Activated T-cell treated with anti-CD3 and anti-CD28 coated beads, Interleukin-2, amount 50 U/mL, for 72 hours (primary cell): ENCODE data around the gene WDR13. TPM values are rescaled to one million over a fixed set of nuclear protein-coding genes. Genes with fewer than 3 reads are reported as not detected.
A peak's percentile ranks its signal among the peaks of the same experiment; 100 is the strongest.
"Not testable (repeated sequence)": the region's sequence is repeated elsewhere in the genome, so short reads cannot be mapped to it uniquely, and the experiment has no call there.

Experiments
- ATAC-seq, 2 donors: fragments of 150-1000 bp; cut with Tn5 transposase; replicated peaks in 1 of 2; 2 replicates each; pipeline ENCODE4 v1.10.0; 2021; ENCODE audit warnings: moderate library complexity in 2 of 2, mild to moderate bottlenecking in 1 of 2
- DNase-seq, 2 donors: peaks; one replicate each; pipeline ENCODE4 v3.0.0; 2021 to 2022; ENCODE audit warnings: mixed read lengths in 1 of 2
- H3K27ac Mint-ChIP-seq: one replicate; pipeline ENCODE4 v1.8.0; 2022; ENCODE audit warnings: mild to moderate bottlenecking, moderate library complexity, mixed read lengths
- H3K27me3 Mint-ChIP-seq: one replicate; pipeline ENCODE4 v1.8.0; 2022; ENCODE audit warnings: low read depth, mixed read lengths
- H3K36me3 Mint-ChIP-seq, 2 donors: one replicate each; pipeline ENCODE4 v1.8.0; 2022; ENCODE audit warnings: mixed read lengths in 2 of 2, mild to moderate bottlenecking in 1 of 2; ENCODE audit not compliant: insufficient read depth in 2 of 2
- H3K4me1 Mint-ChIP-seq: one replicate; pipeline ENCODE4 v1.8.0; 2022; ENCODE audit warnings: low read depth, mixed read lengths
- H3K4me3 Mint-ChIP-seq, 2 donors: one replicate each; pipeline ENCODE4 v1.8.0; 2022; ENCODE audit warnings: mild to moderate bottlenecking in 2 of 2, mixed read lengths in 2 of 2, moderate library complexity in 2 of 2
- H3K9me3 Mint-ChIP-seq, 2 donors: one replicate each; pipeline ENCODE4 v1.8.0; 2022; ENCODE audit warnings: mixed read lengths in 2 of 2
- total RNA-seq, 2 donors: library from RNA; stranded (reverse); gene quantifications; one replicate each; pipeline ENCODE4 v1.2.3, GENCODE V29; 2022

The WDR13 gene
- total RNA-seq, result 10 to 100 TPM; 55.7 to 59.9 TPM

- Mint-ChIP-seq H3K4me1 (peaks cover 14% of the 10 kb centered on the region), H3K27ac (peak within 1 kb of the TSS; percentile 98), H3K4me3 (peak within 1 kb of the TSS; percentile 87 to 94), H3K9me3 (no peaks in the 10 kb centered on the region), H3K36me3 (peaks cover 0 to 2% of the 10 kb centered on the region in 2 donors), H3K27me3 (no peaks in the 10 kb centered on the region)
- peak; percentile 87 to 90 for DNase-seq
- ATAC-seq, result peak; percentile 93
These were observed at the start of gene WDR13 for GRCh38 chrX:48597353-48598264. TSS of gene WDR13 (plus strand) at chrX:48597492. CDS start at chrX:48597997, 505 bp downstream.

GRCh38 chrX:48548871-48549270, 48.4 kb upstream of the WDR13 start:
- no peak overlapping the region for H3K4me3 Mint-ChIP-seq
- no peaks in the 10 kb centered on the region for H3K9me3 Mint-ChIP-seq

GRCh38 chrX:48555731-48556325, 41.5 kb upstream of the WDR13 start:
- not testable (repeated sequence) for H3K36me3 Mint-ChIP-seq

More at GRCh38 chrX:48548871-48549270, 48.4 kb upstream of the WDR13 start:
- Mint-ChIP-seq H3K27ac (no peak overlapping the region), H3K4me1 (no peaks in the 10 kb centered on the region), H3K36me3 (peaks cover 0 to 5% of the 10 kb centered on the region in 2 donors), H3K27me3 (no peaks in the 10 kb centered on the region)
- no peak for ATAC-seq
- no peak for DNase-seq

GRCh38 chrX:48558271-48558670, 39.0 kb upstream of the WDR13 start:
- DNase-seq, result no peak
- Mint-ChIP-seq H3K4me3 (peak overlapping the region in 1 of 2 donors; percentile 43), H3K27me3 (peaks cover 6% of the 10 kb centered on the region), H3K27ac (peak overlapping the region; percentile 87), H3K9me3 (no peaks in the 10 kb centered on the region), H3K4me1 (no peaks in the 10 kb centered on the region), H3K36me3 (peaks cover 2 to 7% of the 10 kb centered on the region in 2 donors)
- ATAC-seq, result peak; percentile 97 to 99

More at GRCh38 chrX:48555731-48556325, 41.5 kb upstream of the WDR13 start:
- not testable (repeated sequence) for H3K4me3 Mint-ChIP-seq, ATAC-seq, H3K4me1 Mint-ChIP-seq, H3K27ac Mint-ChIP-seq, DNase-seq, H3K9me3 Mint-ChIP-seq, H3K27me3 Mint-ChIP-seq

GRCh38 chrX:48559636-48560035, 37.7 kb upstream of the WDR13 start:
- H3K4me1 Mint-ChIP-seq, result no peaks in the 10 kb centered on the region
- no peak overlapping the region for H3K27ac Mint-ChIP-seq
- peaks cover 2 to 9% of the 10 kb centered on the region in 2 donors for H3K36me3 Mint-ChIP-seq
- H3K9me3 Mint-ChIP-seq, result no peaks in the 10 kb centered on the region
- no peak overlapping the region for H3K4me3 Mint-ChIP-seq
- ATAC-seq, result no peak
- DNase-seq, result no peak
- peaks cover 4% of the 10 kb centered on the region for H3K27me3 Mint-ChIP-seq

GRCh38 chrX:48560056-48560455, 37.2 kb upstream of the WDR13 start:
- Mint-ChIP-seq H3K36me3 (peaks cover 2 to 9% of the 10 kb centered on the region in 2 donors), H3K4me1 (no peaks in the 10 kb centered on the region)
- no peak for DNase-seq

GRCh38 chrX:48560681-48561080, 36.6 kb upstream of the WDR13 start:
- Mint-ChIP-seq H3K9me3 (no peaks in the 10 kb centered on the region), H3K27me3 (no peaks in the 10 kb centered on the region)

More at GRCh38 chrX:48560056-48560455, 37.2 kb upstream of the WDR13 start:
- Mint-ChIP-seq H3K9me3 (no peaks in the 10 kb centered on the region), H3K4me3 (no peak overlapping the region), H3K27ac (no peak overlapping the region), H3K27me3 (no peaks in the 10 kb centered on the region)
- no peak for ATAC-seq

GRCh38 chrX:48569958-48570357, 27.3 kb upstream of the WDR13 start:
- DNase-seq, result peak; percentile 42 to 43
- no peaks in the 10 kb centered on the region for H3K9me3 Mint-ChIP-seq
- peak overlapping the region; percentile 15 for H3K27ac Mint-ChIP-seq
- peak; percentile 73 to 78 for ATAC-seq
- H3K27me3 Mint-ChIP-seq, result no peaks in the 10 kb centered on the region
- peak overlapping the region in 1 of 2 donors; percentile 18 for H3K4me3 Mint-ChIP-seq
- H3K36me3 Mint-ChIP-seq, result peaks cover 4 to 5% of the 10 kb centered on the region in 2 donors
- H3K4me1 Mint-ChIP-seq, result peaks cover 21% of the 10 kb centered on the region

More at GRCh38 chrX:48560681-48561080, 36.6 kb upstream of the WDR13 start:
- no peak for DNase-seq
- Mint-ChIP-seq H3K4me3 (no peak overlapping the region), H3K4me1 (no peaks in the 10 kb centered on the region), H3K27ac (peak overlapping the region; percentile 46), H3K36me3 (peaks cover 2 to 9% of the 10 kb centered on the region in 2 donors)
- ATAC-seq, result no peak

- no peaks in the 10 kb centered on the region for H3K27me3 Mint-ChIP-seq
- ATAC-seq, result no peak
- peak overlapping the region; percentile 90 to 98 for H3K4me3 Mint-ChIP-seq
- H3K27ac Mint-ChIP-seq, result peak overlapping the region; percentile 93
- H3K9me3 Mint-ChIP-seq, result no peaks in the 10 kb centered on the region
- H3K4me1 Mint-ChIP-seq, result peaks cover 31% of the 10 kb centered on the region
- H3K36me3 Mint-ChIP-seq, result peaks cover 15 to 26% of the 10 kb centered on the region in 2 donors
- DNase-seq, result no peak
These were observed 23.5 kb upstream of the WDR13 start for GRCh38 chrX:48573690-48574269.

GRCh38 chrX:48574270-48575266, 22.7 kb upstream of the WDR13 start, which contains the start of gene RBM3:
TSS of gene RBM3 (plus strand) at chrX:48574484. CDS start at chrX:48575181, 697 bp downstream.
- H3K27me3 Mint-ChIP-seq, result no peaks in the 10 kb centered on the region
- peak; percentile 90 to 94 for DNase-seq
- ATAC-seq, result peak; percentile 87 to 89
- H3K4me3 Mint-ChIP-seq, result peak within 1 kb of the TSS; percentile 90 to 98
- peak within 1 kb of the TSS; percentile 93 for H3K27ac Mint-ChIP-seq
- peaks cover 25% of the 10 kb centered on the region for H3K4me1 Mint-ChIP-seq
- no peaks in the 10 kb centered on the region for H3K9me3 Mint-ChIP-seq
- H3K36me3 Mint-ChIP-seq, result peaks cover 18 to 28% of the 10 kb centered on the region in 2 donors

- DNase-seq, result no peak
- H3K4me3 Mint-ChIP-seq, result peak overlapping the region; percentile 90 to 98
- H3K27ac Mint-ChIP-seq, result peak overlapping the region; percentile 93
- no peak for ATAC-seq
- no peaks in the 10 kb centered on the region for H3K9me3 Mint-ChIP-seq
- peaks cover 22 to 32% of the 10 kb centered on the region in 2 donors for H3K36me3 Mint-ChIP-seq
- no peaks in the 10 kb centered on the region for H3K27me3 Mint-ChIP-seq
- peaks cover 17% of the 10 kb centered on the region for H3K4me1 Mint-ChIP-seq
These were observed 21.6 kb upstream of the WDR13 start for GRCh38 chrX:48575642-48576041.

GRCh38 chrX:48576108-48576507, 21.2 kb upstream of the WDR13 start:
- H3K36me3 Mint-ChIP-seq, result peaks cover 22 to 32% of the 10 kb centered on the region in 2 donors

More at GRCh38 chrX:48576108-48576507, 21.2 kb upstream of the WDR13 start:
- no peaks in the 10 kb centered on the region for H3K27me3 Mint-ChIP-seq
- peak overlapping the region; percentile 90 for H3K27ac Mint-ChIP-seq
- H3K9me3 Mint-ChIP-seq, result no peaks in the 10 kb centered on the region
- H3K4me1 Mint-ChIP-seq, result peaks cover 15% of the 10 kb centered on the region
- no peak for DNase-seq
- no peak for ATAC-seq
- peak overlapping the region; percentile 90 to 98 for H3K4me3 Mint-ChIP-seq
